ENCODE data around the gene ALG1. TPM values are rescaled to one million over a fixed set of nuclear protein-coding genes. Genes with fewer than 3 reads are reported as not detected.

Gene ALG1
- polyA plus RNA-seq, 1 donor: 25.6 TPM

GRCh38 chr16:5030251-5030870 lies 41.3 kb upstream of the ALG1 start:
- no peaks in the 10 kb centered on the region for H3K27me3 ChIP-seq (ENCODE audit: control insufficient read depth, insufficient read depth, low read length)
- WGBS (ENCODE audit: insufficient coverage, low lambda C conversion rate): no CpG with 5 or more reads among the region's 12 CpGs
- peaks cover 17% of the 10 kb centered on the region for H3K4me1 ChIP-seq (ENCODE audit: control insufficient read depth, insufficient read depth, low read length)
- no peak for DNase-seq
- H3K9me3 ChIP-seq (ENCODE audit: control insufficient read depth, low read depth, low read length): no peaks in the 10 kb centered on the region
- H3K36me3 ChIP-seq (ENCODE audit: control insufficient read depth, insufficient read depth, low read length): peaks cover 32% of the 10 kb centered on the region
- no peak overlapping the region for H3K4me3 ChIP-seq (ENCODE audit: low read length)
- no peak overlapping the region for H3K27ac ChIP-seq (ENCODE audit: low read length)

GRCh38 chr16:5031601-5032000 lies 40.0 kb upstream of the ALG1 start:
- Histone ChIP-seq H3K27ac (ENCODE audit: low read length) (no peak overlapping the region), H3K9me3 (ENCODE audit: control insufficient read depth, low read depth, low read length) (no peaks in the 10 kb centered on the region), H3K4me1 (ENCODE audit: control insufficient read depth, insufficient read depth, low read length) (peaks cover 27% of the 10 kb centered on the region), H3K36me3 (ENCODE audit: control insufficient read depth, insufficient read depth, low read length) (peaks cover 32% of the 10 kb centered on the region), H3K4me3 (ENCODE audit: low read length) (no peak overlapping the region), H3K27me3 (ENCODE audit: control insufficient read depth, insufficient read depth, low read length) (no peaks in the 10 kb centered on the region)
- DNase-seq: no peak
- WGBS (ENCODE audit: insufficient coverage, low lambda C conversion rate): no CpG with 5 or more reads among the region's 7 CpGs

GRCh38 chr16:5032748-5033167 lies 38.9 kb upstream of the ALG1 start:
- peak in 1 of 2 donors; percentile 66 for DNase-seq
- no peaks in the 10 kb centered on the region for H3K9me3 ChIP-seq (ENCODE audit: control insufficient read depth, low read depth, low read length)
- H3K36me3 ChIP-seq (ENCODE audit: control insufficient read depth, insufficient read depth, low read length): peaks cover 20% of the 10 kb centered on the region
- H3K27me3 ChIP-seq (ENCODE audit: control insufficient read depth, insufficient read depth, low read length): no peaks in the 10 kb centered on the region
- peak overlapping the region; percentile 68 for H3K4me3 ChIP-seq (ENCODE audit: low read length)
- no CpG with 5 or more reads among the region's 12 CpGs for WGBS (ENCODE audit: insufficient coverage, low lambda C conversion rate)
- H3K27ac ChIP-seq (ENCODE audit: low read length): peak overlapping the region; percentile 52
- peaks cover 34% of the 10 kb centered on the region for H3K4me1 ChIP-seq (ENCODE audit: control insufficient read depth, insufficient read depth, low read length)

- Histone ChIP-seq H3K27ac (ENCODE audit: low read length) (peak within 1 kb of the TSS; percentile 52), H3K4me3 (ENCODE audit: low read length) (peak within 1 kb of the TSS; percentile 68), H3K36me3 (ENCODE audit: control insufficient read depth, insufficient read depth, low read length) (peaks cover 15% of the 10 kb centered on the region), H3K4me1 (ENCODE audit: control insufficient read depth, insufficient read depth, low read length) (peaks cover 34% of the 10 kb centered on the region), H3K27me3 (ENCODE audit: control insufficient read depth, insufficient read depth, low read length) (no peaks in the 10 kb centered on the region), H3K9me3 (ENCODE audit: control insufficient read depth, low read depth, low read length) (no peaks in the 10 kb centered on the region)
- peak; percentile 82 to 89 for DNase-seq
- WGBS (ENCODE audit: insufficient coverage, low lambda C conversion rate): no CpG with 5 or more reads among the region's 104 CpGs
Observed at GRCh38 chr16:5033256-5034166, 38.1 kb upstream of the ALG1 start, which contains the start of gene NAGPA. Gene NAGPA (minus strand): TSS chr16:5033935. CDS start chr16:5033914, 21 bp downstream.

GRCh38 chr16:5034167-5034523 lies 37.5 kb upstream of the ALG1 start:
- Histone ChIP-seq H3K9me3 (ENCODE audit: control insufficient read depth, low read depth, low read length) (no peaks in the 10 kb centered on the region), H3K36me3 (ENCODE audit: control insufficient read depth, insufficient read depth, low read length) (peaks cover 12% of the 10 kb centered on the region), H3K4me3 (ENCODE audit: low read length) (peak overlapping the region; percentile 68), H3K4me1 (ENCODE audit: control insufficient read depth, insufficient read depth, low read length) (peaks cover 34% of the 10 kb centered on the region), H3K27ac (ENCODE audit: low read length) (peak overlapping the region; percentile 38), H3K27me3 (ENCODE audit: control insufficient read depth, insufficient read depth, low read length) (no peaks in the 10 kb centered on the region)
- WGBS (ENCODE audit: insufficient coverage, low lambda C conversion rate): 7% methylated on average over 2 of the region's 2 CpGs
- no peak for DNase-seq

- Histone ChIP-seq H3K4me1 (ENCODE audit: control insufficient read depth, insufficient read depth, low read length) (peaks cover 34% of the 10 kb centered on the region), H3K9me3 (ENCODE audit: control insufficient read depth, low read depth, low read length) (no peaks in the 10 kb centered on the region), H3K36me3 (ENCODE audit: control insufficient read depth, insufficient read depth, low read length) (peaks cover 2% of the 10 kb centered on the region), H3K27me3 (ENCODE audit: control insufficient read depth, insufficient read depth, low read length) (no peaks in the 10 kb centered on the region), H3K4me3 (ENCODE audit: low read length) (no peak overlapping the region), H3K27ac (ENCODE audit: low read length) (peak overlapping the region; percentile 50)
- peak in 1 of 2 donors; percentile 48 for DNase-seq
- WGBS (ENCODE audit: insufficient coverage, low lambda C conversion rate): no CpG with 5 or more reads among the region's 1 CpG
Observed at GRCh38 chr16:5035909-5036227, 35.8 kb upstream of the ALG1 start.

GRCh38 chr16:5036228-5037156 lies 35.2 kb upstream of the ALG1 start:
- H3K9me3 ChIP-seq (ENCODE audit: control insufficient read depth, low read depth, low read length): no peaks in the 10 kb centered on the region
- no peaks in the 10 kb centered on the region for H3K27me3 ChIP-seq (ENCODE audit: control insufficient read depth, insufficient read depth, low read length)
- no peak overlapping the region for H3K4me3 ChIP-seq (ENCODE audit: low read length)
- WGBS (ENCODE audit: insufficient coverage, low lambda C conversion rate): no CpG with 5 or more reads among the region's 12 CpGs
- H3K27ac ChIP-seq (ENCODE audit: low read length): peak overlapping the region; percentile 50
- H3K36me3 ChIP-seq (ENCODE audit: control insufficient read depth, insufficient read depth, low read length): peaks cover 2% of the 10 kb centered on the region
- H3K4me1 ChIP-seq (ENCODE audit: control insufficient read depth, insufficient read depth, low read length): peaks cover 34% of the 10 kb centered on the region
- DNase-seq: peak in 1 of 2 donors; percentile 21

GRCh38 chr16:5040451-5040850 lies 31.2 kb upstream of the ALG1 start:
- Histone ChIP-seq H3K4me3 (ENCODE audit: low read length) (no peak overlapping the region), H3K27ac (ENCODE audit: low read length) (no peak overlapping the region), H3K36me3 (ENCODE audit: control insufficient read depth, insufficient read depth, low read length) (no peaks in the 10 kb centered on the region), H3K4me1 (ENCODE audit: control insufficient read depth, insufficient read depth, low read length) (peaks cover 18% of the 10 kb centered on the region), H3K27me3 (ENCODE audit: control insufficient read depth, insufficient read depth, low read length) (no peaks in the 10 kb centered on the region), H3K9me3 (ENCODE audit: control insufficient read depth, low read depth, low read length) (no peaks in the 10 kb centered on the region)
- 60% methylated on average over 1 of the region's 7 CpGs for WGBS (ENCODE audit: insufficient coverage, low lambda C conversion rate)
- DNase-seq: peak in 1 of 2 donors; percentile 66

GRCh38 chr16:5041600-5042133 lies 30.0 kb upstream of the ALG1 start:
- no peaks in the 10 kb centered on the region for H3K27me3 ChIP-seq (ENCODE audit: control insufficient read depth, insufficient read depth, low read length)
- no peak overlapping the region for H3K4me3 ChIP-seq (ENCODE audit: low read length)
- H3K27ac ChIP-seq (ENCODE audit: low read length): no peak overlapping the region
- 53% methylated on average over 3 of the region's 12 CpGs for WGBS (ENCODE audit: insufficient coverage, low lambda C conversion rate)
- no peaks in the 10 kb centered on the region for H3K36me3 ChIP-seq (ENCODE audit: control insufficient read depth, insufficient read depth, low read length)
- DNase-seq: no peak
- H3K9me3 ChIP-seq (ENCODE audit: control insufficient read depth, low read depth, low read length): no peaks in the 10 kb centered on the region
- H3K4me1 ChIP-seq (ENCODE audit: control insufficient read depth, insufficient read depth, low read length): peaks cover 7% of the 10 kb centered on the region
